Caco-2 (cell line): ENCODE measurements around the gene WWTR1. TPM values are rescaled to one million over a fixed set of nuclear protein-coding genes. Genes with fewer than 3 reads are reported as not detected.

Experiments
- BruUV-seq: library from RNA; stranded (reverse); fragments of 400-500 nt; replicated peaks from 2 replicates; lab custom pipeline; 2021; lab: Mats Ljungman, UMichigan
- CTCF ChIA-PET: fragments of 300-600 bp; sonication (Branson Sonifier 250); formaldehyde crosslinking; loops from one replicate; lab custom pipeline; 2022; ENCODE audit warnings: antibody characterized with exemption; lab: Charles Lee
- POLR2A ChIA-PET: fragments of 300-600 bp; sonication (Branson Sonifier 250); formaldehyde crosslinking; loops from one replicate; lab custom pipeline; 2022; ENCODE audit warnings: antibody characterized with exemption; lab: Charles Lee
- DNase-seq, 2 experiments: peaks; one replicate each; pipeline versions ENCODE4 v3.0.0 to v3.0.0-alpha.2; 2020 to 2022
- H3K27me3 ChIP-seq: replicated peaks from 2 replicates; pipeline ENCODE4 v1.6.0; 2011; ENCODE audit warnings: low read length; ENCODE audit not compliant: control insufficient read depth, insufficient read depth
- H3K36me3 ChIP-seq: 2 replicates; pipeline ENCODE4 v1.5.1; 2011; ENCODE audit warnings: low read length; ENCODE audit not compliant: control insufficient read depth, insufficient read depth
- H3K4me1 ChIP-seq: fragments of 250-450 bp; sonication (Bioruptor Pico); 2 replicates; pipeline ENCODE4 v1.5.1; 2020; ENCODE audit warnings: mild to moderate bottlenecking
- H3K4me3 ChIP-seq: 2 replicates; pipeline ENCODE4 v1.5.1; 2011; ENCODE audit warnings: low read depth, mild to moderate bottlenecking, control low read depth, low read length
- H3K9me3 ChIP-seq: fragments of 250-450 bp; sonication (Bioruptor Pico); 2 replicates; pipeline ENCODE4 v1.5.1; 2020; ENCODE audit warnings: mild to moderate bottlenecking, moderate library complexity
- H3K27ac Mint-ChIP-seq: one replicate; pipeline ENCODE4 v1.8.0; 2022; ENCODE audit warnings: mixed read lengths; ENCODE audit not compliant: unreplicated experiment
- H3K27me3 Mint-ChIP-seq: one replicate; pipeline ENCODE4 v1.8.0; 2022; ENCODE audit warnings: mixed read lengths; ENCODE audit not compliant: insufficient read depth, unreplicated experiment
- H3K36me3 Mint-ChIP-seq: one replicate; pipeline ENCODE4 v1.8.0; 2022; ENCODE audit warnings: mild to moderate bottlenecking, mixed read lengths; ENCODE audit not compliant: insufficient read depth, unreplicated experiment
- H3K4me1 Mint-ChIP-seq: one replicate; pipeline ENCODE4 v1.8.0; 2022; ENCODE audit warnings: low read depth, mixed read lengths; ENCODE audit not compliant: unreplicated experiment
- H3K4me3 Mint-ChIP-seq: one replicate; pipeline ENCODE4 v1.8.0; 2022; ENCODE audit warnings: mild to moderate bottlenecking, moderate library complexity, mixed read lengths; ENCODE audit not compliant: unreplicated experiment
- H3K9me3 Mint-ChIP-seq: one replicate; pipeline ENCODE4 v1.8.0; 2022; ENCODE audit warnings: mixed read lengths; ENCODE audit not compliant: unreplicated experiment
- CTCF ChIP-seq, 2 experiments: fragments of 200-600 bp in 1 of 2; IDR thresholded peaks; 1 replicate in 1 of 2; 2 replicates in 1 of 2; pipeline versions ENCODE4 v1.5.1 to v1.8.0; 2011 to 2022; ENCODE audit warnings: antibody characterized with exemption in 1 of 2, control low read depth in 1 of 2, inconsistent platforms in 1 of 2, low read depth in 1 of 2, low read length in 1 of 2, mild to moderate bottlenecking in 1 of 2, moderate library complexity in 1 of 2; ENCODE audit not compliant: insufficient read depth in 1 of 2, severe bottlenecking in 1 of 2, unreplicated experiment in 1 of 2
- intact Hi-C: fragments of 100-400 bp; cut with micrococcal nuclease; formaldehyde crosslinking; loops from one replicate; pipeline ENCODE4 v1.10.0; 2022; ENCODE audit not compliant: unreplicated experiment
- total RNA-seq: library from RNA; stranded (reverse); gene quantifications from 2 replicates; pipeline ENCODE4 v1.2.3, GENCODE V29; 2022

The WWTR1 gene
- total RNA-seq, 1 experiment from 2014 or later, result 16.2 TPM

- ChIA-PET POLR2A (interaction anchor here (0.7 kb wide), 1 partner anchor 10 kb away, joined by 4 read pairs; no protein-coding TSS in a partner anchor), CTCF (no interaction called here)
- no peak overlapping the region for H3K4me3 Mint-ChIP-seq
Observed at GRCh38 chr3:149667576-149667975, 9.8 kb upstream of the WWTR1 start.

GRCh38 chr3:149663966-149664365, 6.1 kb upstream of the WWTR1 start:
- no peaks in the 10 kb centered on the region for H3K9me3 ChIP-seq

More at GRCh38 chr3:149667576-149667975, 9.8 kb upstream of the WWTR1 start:
- H3K4me3 ChIP-seq, result no peak overlapping the region
- no peaks in the 10 kb centered on the region for H3K9me3 ChIP-seq
- H3K36me3 ChIP-seq, result no peaks in the 10 kb centered on the region
- peaks cover 12% of the 10 kb centered on the region for H3K4me1 ChIP-seq
- no peak overlapping the region for H3K27ac Mint-ChIP-seq
- peaks cover 6% of the 10 kb centered on the region for H3K4me1 Mint-ChIP-seq
- no peaks in the 10 kb centered on the region for H3K9me3 Mint-ChIP-seq
- intact Hi-C loops, result no loop called here
- BruUV-seq, result no TSS peak
- no peak for DNase-seq
- no peaks in the 10 kb centered on the region for H3K27me3 Mint-ChIP-seq
- no peak for TF ChIP-seq CTCF (IDR thresholded peaks at IDR 0.05; ENCODE audit: insufficient read depth in 1 of 2, low read depth in 1 of 2, low read length in 1 of 2, severe bottlenecking in 1 of 2, unreplicated experiment in 1 of 2)
- peaks cover 5% of the 10 kb centered on the region for H3K36me3 Mint-ChIP-seq
- H3K27me3 ChIP-seq, result no peaks in the 10 kb centered on the region

GRCh38 chr3:149662240-149662887, 4.5 kb upstream of the WWTR1 start:
- intact Hi-C loops, result loop anchor here (2.0 kb wide), 1 partner anchor 54 kb away; no protein-coding TSS in a partner anchor
- peak overlapping the region; percentile 0 for H3K27ac Mint-ChIP-seq
- Histone ChIP-seq H3K36me3 (peaks cover 1% of the 10 kb centered on the region; the same call in 1 of the 2 replicates), H3K4me3 (no peak overlapping the region), H3K27me3 (no peaks in the 10 kb centered on the region), H3K4me1 (peaks cover 20% of the 10 kb centered on the region), H3K9me3 (no peaks in the 10 kb centered on the region)
- no peaks in the 10 kb centered on the region for H3K9me3 Mint-ChIP-seq
- peaks cover 5% of the 10 kb centered on the region for H3K36me3 Mint-ChIP-seq
- no peak for DNase-seq
- BruUV-seq, result no TSS peak
- peaks cover 11% of the 10 kb centered on the region for H3K4me1 Mint-ChIP-seq
- no peaks in the 10 kb centered on the region for H3K27me3 Mint-ChIP-seq
- CTCF ChIA-PET, result no interaction called here
- TF ChIP-seq CTCF (IDR thresholded peaks at IDR 0.05; ENCODE audit: insufficient read depth in 1 of 2, low read depth in 1 of 2, low read length in 1 of 2, severe bottlenecking in 1 of 2, unreplicated experiment in 1 of 2), result no peak
- no peak overlapping the region for H3K4me3 Mint-ChIP-seq
- POLR2A ChIA-PET, result no interaction called here

More at GRCh38 chr3:149663966-149664365, 6.1 kb upstream of the WWTR1 start:
- TF ChIP-seq CTCF (IDR thresholded peaks at IDR 0.05; ENCODE audit: insufficient read depth in 1 of 2, low read depth in 1 of 2, low read length in 1 of 2, severe bottlenecking in 1 of 2, unreplicated experiment in 1 of 2), result no peak
- H3K4me1 Mint-ChIP-seq, result peaks cover 11% of the 10 kb centered on the region
- peak in 1 of 2 experiments; percentile 6 for DNase-seq
- no peak overlapping the region for H3K4me3 ChIP-seq
- H3K4me3 Mint-ChIP-seq, result no peak overlapping the region
- intact Hi-C loops, result loop anchor here (2.0 kb wide), 1 partner anchor 53 kb away; no protein-coding TSS in a partner anchor
- no peaks in the 10 kb centered on the region for H3K36me3 ChIP-seq
- H3K9me3 Mint-ChIP-seq, result no peaks in the 10 kb centered on the region
- no peak overlapping the region for H3K27ac Mint-ChIP-seq
- CTCF ChIA-PET, result no interaction called here
- H3K27me3 ChIP-seq, result no peaks in the 10 kb centered on the region
- H3K27me3 Mint-ChIP-seq, result no peaks in the 10 kb centered on the region
- H3K4me1 ChIP-seq, result peaks cover 17% of the 10 kb centered on the region
- H3K36me3 Mint-ChIP-seq, result no peaks in the 10 kb centered on the region
- BruUV-seq, result no TSS peak
- POLR2A ChIA-PET, result no interaction called here
